NCI-H187 (cell line): ENCODE measurements around the gene STMN3.

Experiments used
- DNase-seq, 2 experiments: peaks; one replicate each; lab custom pipeline; 2025; lab: John Stamatoyannopoulos, UW

STMN3 gene

DNA sequence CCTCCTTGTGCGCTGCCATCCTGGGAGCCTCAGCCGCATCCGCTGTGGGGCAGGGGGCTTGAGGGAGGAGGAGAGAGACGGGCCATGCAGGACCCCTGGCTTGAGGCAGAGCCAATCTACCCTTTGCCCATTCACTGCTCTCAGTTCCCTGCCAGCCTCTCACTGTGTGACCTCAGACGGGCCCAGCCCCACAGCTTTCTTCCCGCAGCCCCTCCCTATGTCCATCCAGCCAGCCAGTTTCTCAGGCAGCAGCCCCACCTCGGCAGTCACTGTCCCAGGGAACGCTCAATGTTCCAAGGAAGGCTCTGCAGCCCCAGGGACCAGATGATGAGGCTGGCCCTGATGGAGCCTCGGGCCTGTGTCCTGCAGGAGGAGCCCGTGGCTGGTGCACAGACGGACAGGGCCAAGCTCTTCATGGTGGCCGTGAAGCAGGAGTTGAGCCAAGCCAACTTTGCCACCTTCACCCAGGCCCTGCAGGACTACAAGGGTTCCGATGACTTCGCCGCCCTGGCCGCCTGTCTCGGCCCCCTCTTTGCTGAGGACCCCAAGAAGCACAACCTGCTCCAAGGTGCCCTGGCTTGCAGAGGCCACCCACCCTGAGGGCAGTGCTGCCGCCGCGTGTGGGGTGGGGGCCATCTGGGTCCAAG is 39.3 kb upstream of the STMN3 start:
- no peak for DNase-seq

GRCh38 chr20:63691711-63692435 is 38.6 kb upstream of the STMN3 start:
- no peak for DNase-seq

DNA sequence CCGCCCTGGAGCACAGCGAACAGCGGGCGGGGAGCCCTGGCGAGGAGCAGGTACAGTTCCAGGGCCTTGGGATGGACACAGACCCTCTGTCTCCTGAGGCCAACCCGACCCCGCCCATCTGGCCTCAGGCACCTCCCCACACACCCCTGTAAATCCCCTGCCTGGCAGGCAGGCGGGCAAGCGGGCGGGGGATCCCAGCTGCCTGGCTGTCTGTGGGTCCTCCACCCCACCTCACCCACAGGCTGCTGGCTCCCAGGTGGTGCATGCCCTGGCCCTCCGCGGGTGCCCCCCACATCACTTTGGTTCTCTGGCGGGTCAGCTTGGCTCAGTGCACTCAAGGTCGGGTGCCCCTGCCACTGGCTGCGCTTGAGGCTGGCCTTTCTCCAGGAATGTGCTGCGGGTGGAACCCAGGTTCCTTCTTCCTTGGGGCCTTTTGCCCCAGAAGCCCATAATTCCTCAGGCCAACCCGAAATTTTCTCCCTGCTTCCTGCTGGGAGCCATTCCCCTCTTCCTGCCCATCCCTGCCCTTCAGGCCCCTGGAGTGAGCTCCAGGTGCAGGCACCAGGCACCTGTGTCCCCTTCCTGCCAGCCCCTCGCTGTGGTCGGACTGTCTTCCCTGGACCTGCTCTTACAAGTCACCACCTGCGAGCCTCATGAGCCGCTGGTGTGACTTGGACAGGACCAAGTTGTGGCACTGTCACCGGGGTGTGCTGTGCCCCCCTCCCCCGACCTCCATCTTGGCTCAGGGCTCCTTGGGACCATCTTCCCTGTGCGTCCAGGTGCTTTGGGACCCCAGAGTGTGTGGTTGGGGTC is 37.9 kb upstream of the STMN3 start:
- DNase-seq: no peak

- no peak for DNase-seq
Observed at GRCh38 chr20:63690003-63690897, 37.0 kb upstream of the STMN3 start.

GRCh38 chr20:63689046-63690002 is 36.1 kb upstream of the STMN3 start:
- no peak for DNase-seq

DNA sequence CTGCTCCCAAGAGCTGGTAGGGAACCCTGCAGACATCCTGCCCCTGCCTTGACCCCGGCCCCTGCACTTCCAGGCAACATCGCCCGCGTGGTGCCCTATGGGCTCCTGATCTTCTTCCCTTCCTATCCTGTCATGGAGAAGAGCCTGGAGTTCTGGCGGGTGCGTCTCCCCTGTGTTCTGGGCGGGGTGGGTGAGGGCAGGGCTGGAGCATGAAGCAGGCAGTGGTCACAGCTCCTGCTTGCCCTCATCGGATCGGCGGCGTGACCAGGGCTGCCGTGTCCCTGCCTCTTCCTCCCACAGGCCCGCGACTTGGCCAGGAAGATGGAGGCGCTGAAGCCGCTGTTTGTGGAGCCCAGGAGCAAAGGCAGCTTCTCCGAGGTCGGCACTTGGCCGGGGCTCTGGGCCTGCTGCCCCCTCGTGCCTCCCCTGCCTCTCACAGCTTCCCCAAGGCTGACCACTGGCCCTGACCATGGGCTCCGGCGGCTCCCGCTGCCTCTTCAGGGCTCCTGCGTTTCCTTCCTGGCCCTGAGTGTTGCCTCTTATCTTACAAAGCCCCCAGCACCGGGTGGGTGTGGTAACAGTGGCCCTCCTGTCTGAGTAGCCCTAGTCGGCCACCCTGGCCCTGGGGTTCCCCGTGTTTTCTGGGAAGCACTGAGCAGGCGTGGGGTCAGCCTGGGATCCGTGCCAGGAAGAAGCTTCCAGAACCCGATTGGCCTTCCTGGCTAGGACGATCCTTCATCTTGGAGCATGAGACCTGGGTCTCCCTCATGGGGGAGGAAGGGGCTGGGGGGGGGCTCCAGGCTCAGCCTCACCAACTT is 35.2 kb upstream of the STMN3 start:
- no peak for DNase-seq

DNA sequence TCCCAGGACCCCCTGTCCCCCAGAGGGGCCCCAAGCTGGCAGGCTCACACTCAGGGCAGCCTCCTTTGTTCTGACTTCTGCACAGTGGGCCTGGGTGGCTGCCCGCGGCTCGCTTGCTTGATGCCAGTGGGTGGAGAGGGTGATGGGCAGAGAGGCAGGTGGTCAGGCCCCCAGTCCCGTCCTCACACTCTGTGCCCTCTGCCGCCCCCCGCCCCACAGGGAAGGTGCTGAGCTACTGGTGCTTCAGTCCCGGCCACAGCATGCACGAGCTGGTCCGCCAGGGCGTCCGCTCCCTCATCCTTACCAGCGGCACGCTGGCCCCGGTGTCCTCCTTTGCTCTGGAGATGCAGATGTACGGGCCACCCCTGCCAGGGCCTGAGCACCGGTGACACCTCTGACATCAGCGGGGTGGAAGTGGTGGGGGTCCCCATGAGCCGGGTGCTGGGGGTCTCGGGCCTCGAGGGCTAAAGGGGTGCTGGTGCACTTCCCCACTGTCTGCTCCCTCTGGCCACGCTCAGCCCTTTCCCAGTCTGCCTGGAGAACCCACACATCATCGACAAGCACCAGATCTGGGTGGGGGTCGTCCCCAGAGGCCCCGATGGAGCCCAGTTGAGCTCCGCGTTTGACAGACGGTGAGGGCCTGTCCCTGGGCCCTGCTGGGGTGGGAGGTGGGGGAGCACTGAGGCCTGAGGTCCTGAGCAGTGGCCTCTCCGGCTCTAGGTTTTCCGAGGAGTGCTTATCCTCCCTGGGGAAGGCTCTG is 34.4 kb upstream of the STMN3 start:
- DNase-seq: no peak

- DNase-seq: no peak
Observed at GRCh38 chr20:63686492-63687321, 33.5 kb upstream of the STMN3 start.

- no peak for DNase-seq
Observed at GRCh38 chr20:63686094-63686491, 32.9 kb upstream of the STMN3 start.

- DNase-seq: no peak
Observed at GRCh38 chr20:63685269-63686026, 32.2 kb upstream of the STMN3 start.

- DNase-seq: no peak
Observed at GRCh38 chr20:63682384-63683139, 29.3 kb upstream of the STMN3 start.

GRCh38 chr20:63681609-63682142 is 28.5 kb upstream of the STMN3 start:
- no peak for DNase-seq

GRCh38 chr20:63680857-63681608 is 27.8 kb upstream of the STMN3 start:
- no peak for DNase-seq

GRCh38 chr20:63680427-63680826 is 27.2 kb upstream of the STMN3 start:
- DNase-seq: no peak

DNA sequence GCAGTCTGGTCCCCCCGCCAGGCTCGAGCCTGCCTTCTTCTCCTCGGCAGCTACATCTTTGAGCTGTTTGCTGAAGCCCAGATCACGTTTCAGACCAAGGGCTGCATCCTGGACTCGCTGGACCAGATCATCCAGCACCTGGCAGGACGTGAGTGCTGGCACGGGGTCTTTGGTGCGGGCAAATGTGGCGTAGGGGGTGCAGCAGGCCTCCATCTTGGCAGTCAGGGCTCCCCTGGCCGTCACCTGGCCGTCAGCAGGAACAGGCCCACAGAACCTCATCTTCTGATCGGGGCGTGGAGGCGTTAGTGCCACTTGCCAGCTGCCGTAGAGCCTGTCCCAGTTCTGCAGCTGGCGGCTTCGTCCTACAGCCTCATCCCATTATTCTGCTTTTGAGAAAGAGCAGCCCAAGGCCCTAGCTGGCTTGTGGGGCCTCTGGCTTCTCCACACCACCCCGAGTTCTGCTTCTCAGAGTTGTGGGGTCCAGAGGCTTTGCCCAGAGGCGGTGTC is 26.6 kb upstream of the STMN3 start:
- DNase-seq: no peak
